MV-4-11 (cell line): ENCODE data around the gene BANK1.

ENCODE experiments used
- DNase-seq: peaks from one replicate; lab custom pipeline; 2025; lab: John Stamatoyannopoulos, UW

Gene BANK1

GRCh38 chr4:101790521-101791181 lies at the start of gene BANK1:
BANK1 (plus strand) TSS chr4:101790730; CDS start chr4:101790881, 151 bp downstream.
- peak; percentile 89 for DNase-seq

- no peak for DNase-seq
These were observed 36.8 kb upstream of the BANK1 start for GRCh38 chr4:101753721-101754120.

- DNase-seq = no peak
These were observed 34.3 kb upstream of the BANK1 start for GRCh38 chr4:101756181-101756580.

GRCh38 chr4:101761405-101761804 lies 29.1 kb upstream of the BANK1 start:
- no peak for DNase-seq

GRCh38 chr4:101762025-101762424 lies 28.5 kb upstream of the BANK1 start:
- DNase-seq = no peak

GRCh38 chr4:101762534-101762933 lies 28.0 kb upstream of the BANK1 start:
- DNase-seq = no peak

GRCh38 chr4:101763576-101763975 lies 27.0 kb upstream of the BANK1 start:
- DNase-seq = no peak

- DNase-seq = no peak
These were observed 15.7 kb upstream of the BANK1 start for GRCh38 chr4:101774807-101775206.

- no peak for DNase-seq
These were observed 13.1 kb upstream of the BANK1 start for GRCh38 chr4:101777431-101777830.

- no peak for DNase-seq
These were observed 10.2 kb upstream of the BANK1 start for GRCh38 chr4:101780284-101780683.

- no peak for DNase-seq
These were observed 8.0 kb upstream of the BANK1 start for GRCh38 chr4:101782546-101782945.

- DNase-seq = no peak
These were observed 5.6 kb upstream of the BANK1 start for GRCh38 chr4:101784957-101785356.

- peak; percentile 55 for DNase-seq
These were observed 5.0 kb upstream of the BANK1 start for GRCh38 chr4:101785486-101785885.

GRCh38 chr4:101787701-101788316 lies 2.7 kb upstream of the BANK1 start:
- no peak for DNase-seq

GRCh38 chr4:101791182-101791558 lies 640 bp downstream of the BANK1 start:
- DNase-seq = no peak

- DNase-seq = peak; percentile 80
These were observed 1.6 kb downstream of the BANK1 start for GRCh38 chr4:101792056-101792590.

- no peak for DNase-seq
These were observed 2.9 kb downstream of the BANK1 start for GRCh38 chr4:101793397-101793796.

GRCh38 chr4:101794806-101795205 lies 4.3 kb downstream of the BANK1 start:
- DNase-seq = no peak

GRCh38 chr4:101795704-101796103 lies 5.2 kb downstream of the BANK1 start:
- DNase-seq = peak; percentile 6

GRCh38 chr4:101801958-101802357 lies 11.4 kb downstream of the BANK1 start:
- peak; percentile 55 for DNase-seq

- DNase-seq = no peak
These were observed 16.4 kb downstream of the BANK1 start for GRCh38 chr4:101806914-101807313.

GRCh38 chr4:101807351-101807750 lies 16.8 kb downstream of the BANK1 start:
- no peak for DNase-seq

GRCh38 chr4:101813604-101814003 lies 23.1 kb downstream of the BANK1 start:
- DNase-seq = no peak

GRCh38 chr4:101818362-101818761 lies 27.8 kb downstream of the BANK1 start:
- peak; percentile 12 for DNase-seq
